Measurements from ENCODE around the gene ALPI.
"Not testable (repeated sequence)": the region's sequence is repeated elsewhere in the genome, so short reads cannot be mapped to it uniquely, and the experiment has no call there.

ALPI gene

DNA sequence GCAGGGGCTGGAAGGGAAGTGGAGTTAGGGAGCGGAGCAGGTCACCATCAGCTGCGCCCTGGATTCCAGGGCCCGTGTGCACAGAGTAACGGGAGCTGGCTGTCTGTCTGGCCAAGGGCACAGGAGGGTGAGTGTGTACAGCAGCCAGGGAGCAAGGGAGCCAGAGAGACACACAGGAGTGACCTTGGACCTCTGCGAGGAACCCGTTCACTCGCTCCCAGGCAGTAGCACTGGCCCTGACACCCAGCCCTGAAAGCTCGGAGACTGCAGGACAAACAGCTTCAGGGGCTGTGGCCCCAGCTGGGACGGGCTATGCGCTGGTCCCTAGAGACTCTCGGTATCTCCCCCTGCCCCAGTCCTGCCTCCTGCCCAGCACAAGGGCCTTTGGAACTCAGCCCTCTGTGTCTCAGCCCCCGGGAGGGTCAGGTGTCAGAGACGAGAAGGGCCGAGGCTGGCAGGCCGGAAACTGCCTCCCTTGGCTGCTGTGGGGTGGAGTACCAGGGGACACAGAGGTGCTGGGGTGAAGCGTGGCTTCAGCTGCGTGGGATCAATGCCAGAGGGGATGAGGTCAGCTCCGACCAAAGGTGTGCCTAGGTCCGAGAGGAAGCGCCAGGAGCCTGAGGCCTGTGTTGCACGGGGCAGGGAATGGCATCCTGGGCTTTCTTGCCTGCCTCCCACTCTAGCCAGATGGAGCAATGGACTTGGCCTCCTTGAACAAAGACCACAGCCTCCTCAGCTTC, 12.1 kb upstream of the ALPI start:
- H3K27ac ChIP-seq (ENCODE audit: low read depth, low read length, severe bottlenecking); H3K4me1 ChIP-seq (ENCODE audit: control insufficient read depth, insufficient read depth, low read length, poor library complexity, severe bottlenecking); H3K4me3 ChIP-seq (ENCODE audit: extremely low read depth, insufficient read depth, low read length, poor library complexity, severe bottlenecking); H3K9me3 ChIP-seq (ENCODE audit: control insufficient read depth, low read length); H3K36me3 ChIP-seq (ENCODE audit: control insufficient read depth, insufficient read depth, low read length): not testable (repeated sequence)
- WGBS, 2 experiments (ENCODE audit: insufficient coverage in 2 of 2), result 86 to 92% methylated on average over 7 to 8 of the region's 21 CpGs

DNA sequence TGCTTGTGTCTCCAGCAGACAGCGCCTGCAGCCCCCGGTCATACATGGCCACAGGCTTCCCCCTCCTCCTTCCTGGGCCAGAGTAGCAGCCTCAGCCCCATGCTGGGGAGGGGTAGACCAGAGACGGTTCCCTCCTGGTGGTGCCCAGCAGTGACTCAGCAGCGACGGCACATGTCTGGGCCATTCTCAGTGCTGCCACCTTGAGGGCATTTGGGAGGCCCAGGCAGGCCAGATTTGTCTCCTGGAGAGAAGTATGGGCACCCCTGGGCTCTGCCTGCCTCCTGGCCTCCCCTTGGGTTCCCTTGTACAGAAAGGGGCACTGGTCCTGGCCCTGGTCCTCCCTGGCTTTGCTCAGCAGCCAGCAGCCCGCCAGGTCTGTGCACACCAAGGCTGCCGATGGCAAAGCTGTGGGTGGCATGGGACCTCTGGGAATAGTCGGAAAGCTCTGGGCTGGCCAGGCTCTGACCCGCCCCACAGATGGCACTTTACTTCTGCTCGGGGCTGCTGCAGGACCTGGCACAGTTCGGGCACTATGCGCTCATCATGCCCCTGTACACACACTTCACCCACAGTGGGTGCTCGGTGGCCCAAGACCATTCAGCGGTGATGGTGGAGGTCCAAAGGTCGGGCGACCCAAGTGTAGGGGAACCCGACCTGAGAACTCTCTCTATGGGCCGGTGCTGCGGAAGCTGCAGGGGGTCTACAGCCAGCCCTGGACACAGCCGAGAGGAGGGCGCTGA, 11.4 kb upstream of the ALPI start:
- no peaks in the 10 kb centered on the region for H3K36me3 ChIP-seq (ENCODE audit: control insufficient read depth, insufficient read depth, low read length)
- H3K27ac ChIP-seq (ENCODE audit: low read depth, low read length, severe bottlenecking), result no peak overlapping the region
- WGBS, 2 experiments (ENCODE audit: insufficient coverage in 2 of 2), result 77 to 82% methylated on average over 11 to 21 of the region's 21 CpGs
- H3K4me3 ChIP-seq (ENCODE audit: extremely low read depth, insufficient read depth, low read length, poor library complexity, severe bottlenecking), result no peak overlapping the region
- H3K9me3 ChIP-seq (ENCODE audit: control insufficient read depth, low read length), result no peaks in the 10 kb centered on the region
- H3K4me1 ChIP-seq (ENCODE audit: control insufficient read depth, insufficient read depth, low read length, poor library complexity, severe bottlenecking), result peaks cover 6% of the 10 kb centered on the region

DNA sequence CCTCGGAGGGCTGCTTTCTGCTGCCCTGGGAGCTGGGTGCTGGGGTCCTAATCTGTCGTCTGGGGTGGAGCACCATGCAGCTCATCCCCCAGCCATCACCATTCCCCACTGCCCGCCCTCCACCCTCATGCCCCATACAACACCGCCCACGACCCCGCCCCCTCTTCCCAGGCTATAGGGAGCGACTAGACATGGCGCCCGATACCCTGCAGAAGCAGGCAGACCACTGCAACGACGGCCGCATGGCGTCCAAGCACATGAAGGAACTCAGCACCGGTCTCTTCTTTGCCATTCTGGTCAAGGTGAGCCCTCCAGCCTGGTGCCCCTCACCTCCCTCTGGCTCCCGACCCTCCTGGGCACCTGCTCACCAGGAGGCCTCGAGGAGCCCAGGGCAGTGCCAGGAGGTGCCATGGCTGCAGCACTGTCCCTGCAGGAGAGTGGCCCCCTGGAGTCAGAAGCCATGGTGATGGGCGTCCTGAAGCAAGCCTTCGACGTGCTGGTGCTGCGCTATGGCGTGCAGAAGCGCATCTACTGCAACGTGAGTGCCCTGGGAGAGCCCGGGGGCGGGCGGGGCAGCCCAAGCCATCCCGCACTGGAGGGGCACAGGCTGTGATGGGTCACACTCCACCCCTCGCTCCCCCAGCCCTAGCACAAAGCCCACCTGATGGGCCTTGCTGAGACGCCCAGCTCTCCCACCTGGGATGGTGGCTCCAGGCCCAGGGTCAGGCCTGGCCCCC, 10.6 kb upstream of the ALPI start:
- not testable (repeated sequence) for H3K9me3 ChIP-seq (ENCODE audit: control insufficient read depth, low read length); H3K4me3 ChIP-seq (ENCODE audit: extremely low read depth, insufficient read depth, low read length, poor library complexity, severe bottlenecking); H3K4me1 ChIP-seq (ENCODE audit: control insufficient read depth, insufficient read depth, low read length, poor library complexity, severe bottlenecking); H3K36me3 ChIP-seq (ENCODE audit: control insufficient read depth, insufficient read depth, low read length); H3K27ac ChIP-seq (ENCODE audit: low read depth, low read length, severe bottlenecking)
- WGBS, 2 experiments (ENCODE audit: insufficient coverage in 2 of 2), result 79 to 84% methylated on average over 8 to 12 of the region's 29 CpGs

DNA sequence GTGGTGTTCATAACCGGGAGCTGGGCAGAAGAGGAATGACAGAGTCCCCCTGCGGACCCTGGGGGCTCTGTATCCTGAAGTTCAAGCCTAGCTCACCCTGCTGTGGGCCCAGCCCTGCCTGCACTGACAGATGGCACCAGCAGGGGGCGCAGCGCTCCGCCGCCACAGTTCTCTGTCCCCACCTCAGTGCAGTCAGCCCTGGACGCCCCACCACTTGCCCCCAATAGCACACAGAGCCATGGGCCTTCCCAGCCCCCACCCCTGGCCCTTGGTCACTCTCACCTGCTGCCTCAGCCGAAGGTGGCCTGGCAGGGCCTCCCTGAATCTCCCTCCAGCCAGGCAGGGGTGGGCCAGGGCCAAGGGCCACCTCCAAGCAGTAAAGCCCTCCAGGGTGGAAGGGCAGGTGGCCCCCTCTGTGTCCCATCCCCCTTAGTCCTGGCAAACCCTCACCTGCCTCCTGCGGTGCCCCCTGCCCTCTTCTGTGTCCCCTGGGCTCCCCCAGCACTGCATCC, 9.6 kb upstream of the ALPI start:
- not testable (repeated sequence) for H3K4me3 ChIP-seq (ENCODE audit: extremely low read depth, insufficient read depth, low read length, poor library complexity, severe bottlenecking); H3K4me1 ChIP-seq (ENCODE audit: control insufficient read depth, insufficient read depth, low read length, poor library complexity, severe bottlenecking); H3K9me3 ChIP-seq (ENCODE audit: control insufficient read depth, low read length); H3K27ac ChIP-seq (ENCODE audit: low read depth, low read length, severe bottlenecking); H3K36me3 ChIP-seq (ENCODE audit: control insufficient read depth, insufficient read depth, low read length)
- WGBS, 2 experiments (ENCODE audit: insufficient coverage in 2 of 2), result 20 to 43% methylated on average over 1 to 5 of the region's 9 CpGs

DNA sequence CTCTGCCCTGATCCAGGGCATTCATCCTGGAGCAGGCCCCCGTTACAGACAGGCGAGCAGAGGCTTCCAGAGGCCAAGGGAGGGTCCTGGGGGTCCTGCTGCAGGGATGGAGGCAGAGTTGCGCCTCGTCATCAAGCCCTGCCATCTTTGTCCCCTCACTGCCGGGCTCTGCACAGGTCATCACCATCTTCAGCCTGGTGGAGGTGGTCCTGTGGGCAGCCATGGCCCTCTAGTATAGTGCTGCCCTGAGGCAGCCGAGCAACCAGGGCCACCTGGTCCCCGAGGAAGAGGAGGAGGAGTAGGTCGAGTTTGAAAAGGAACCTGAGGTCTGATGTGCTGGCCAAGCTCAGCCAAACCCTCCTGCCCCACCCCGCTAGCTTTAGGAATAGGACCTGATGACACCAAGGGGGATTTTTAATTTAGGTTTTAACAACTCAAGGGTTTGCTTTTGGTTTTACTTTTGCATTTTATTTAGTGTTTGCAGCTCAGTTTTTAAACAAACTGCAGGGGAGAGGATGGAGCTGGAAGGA, 8.8 kb upstream of the ALPI start:
- H3K27ac ChIP-seq (ENCODE audit: low read depth, low read length, severe bottlenecking), result no peak overlapping the region
- H3K4me3 ChIP-seq (ENCODE audit: extremely low read depth, insufficient read depth, low read length, poor library complexity, severe bottlenecking), result no peak overlapping the region
- WGBS, 2 experiments (ENCODE audit: insufficient coverage in 2 of 2), result 92 to 100% methylated on average over 2 to 5 of the region's 9 CpGs
- H3K4me1 ChIP-seq (ENCODE audit: control insufficient read depth, insufficient read depth, low read length, poor library complexity, severe bottlenecking), result peaks cover 6% of the 10 kb centered on the region
- no peaks in the 10 kb centered on the region for H3K36me3 ChIP-seq (ENCODE audit: control insufficient read depth, insufficient read depth, low read length)
- no peaks in the 10 kb centered on the region for H3K9me3 ChIP-seq (ENCODE audit: control insufficient read depth, low read length)

DNA sequence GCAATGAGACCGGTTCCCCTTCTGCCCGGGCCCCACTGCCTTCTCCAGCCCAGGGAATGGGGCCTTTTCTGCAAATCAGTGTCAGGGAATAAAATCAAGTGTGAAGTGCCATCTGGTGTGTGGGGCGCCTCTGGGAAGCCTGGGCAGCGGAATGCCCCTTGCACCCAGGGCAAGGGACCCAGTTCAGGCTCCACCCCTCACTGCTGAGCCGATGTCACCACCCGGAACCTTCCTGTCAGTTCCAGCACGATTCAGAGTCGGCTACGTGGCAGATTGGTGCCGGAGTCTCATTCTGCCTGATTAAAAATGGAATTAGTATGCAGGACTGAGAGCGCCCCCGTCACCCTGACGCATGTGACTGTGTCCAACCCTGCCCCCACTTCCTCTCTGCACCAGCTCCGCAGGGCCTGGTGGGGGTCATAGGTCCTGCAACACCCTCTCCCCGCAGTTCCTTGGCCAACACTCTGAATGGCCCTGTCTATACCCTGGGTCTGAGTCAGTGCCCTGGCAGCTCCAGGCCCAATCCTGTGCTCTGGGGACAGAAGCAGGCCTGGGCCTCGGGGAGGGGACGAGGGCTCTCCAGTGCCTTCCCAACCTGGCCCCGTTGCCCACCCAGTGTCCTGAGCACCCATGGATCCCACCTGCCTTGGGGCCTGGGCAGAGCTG, 8.2 kb upstream of the ALPI start:
- H3K4me3 ChIP-seq (ENCODE audit: extremely low read depth, insufficient read depth, low read length, poor library complexity, severe bottlenecking), result no peak overlapping the region
- H3K36me3 ChIP-seq (ENCODE audit: control insufficient read depth, insufficient read depth, low read length), result no peaks in the 10 kb centered on the region
- 85 to 91% methylated on average over 14 to 17 of the region's 18 CpGs for WGBS, 2 experiments (ENCODE audit: insufficient coverage in 2 of 2)
- H3K9me3 ChIP-seq (ENCODE audit: control insufficient read depth, low read length), result no peaks in the 10 kb centered on the region
- H3K27ac ChIP-seq (ENCODE audit: low read depth, low read length, severe bottlenecking), result no peak overlapping the region
- peaks cover 6% of the 10 kb centered on the region for H3K4me1 ChIP-seq (ENCODE audit: control insufficient read depth, insufficient read depth, low read length, poor library complexity, severe bottlenecking)

DNA sequence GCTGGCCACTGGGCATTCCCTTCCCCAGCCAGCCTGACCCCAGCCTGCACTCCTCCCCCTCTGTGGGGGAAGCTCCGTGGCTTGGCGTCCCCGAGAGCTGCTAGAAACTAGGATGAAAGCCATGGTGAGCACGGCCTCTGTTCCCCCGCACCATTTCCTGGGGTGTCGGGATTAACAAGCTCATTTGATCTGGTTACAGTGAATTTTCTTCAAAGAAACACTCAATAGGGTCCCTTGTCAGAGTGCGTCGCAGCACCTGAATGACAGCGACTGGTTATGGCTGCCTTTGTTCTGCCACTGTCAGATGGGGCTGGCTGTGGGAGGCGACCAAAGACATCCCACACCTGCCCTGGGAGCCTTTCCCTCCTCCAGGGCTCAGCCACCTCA, 7.7 kb upstream of the ALPI start:
- Histone ChIP-seq H3K9me3 (ENCODE audit: control insufficient read depth, low read length) (no peaks in the 10 kb centered on the region), H3K4me1 (ENCODE audit: control insufficient read depth, insufficient read depth, low read length, poor library complexity, severe bottlenecking) (peaks cover 6% of the 10 kb centered on the region), H3K36me3 (ENCODE audit: control insufficient read depth, insufficient read depth, low read length) (no peaks in the 10 kb centered on the region), H3K4me3 (ENCODE audit: extremely low read depth, insufficient read depth, low read length, poor library complexity, severe bottlenecking) (no peak overlapping the region), H3K27ac (ENCODE audit: low read depth, low read length, severe bottlenecking) (no peak overlapping the region)
- WGBS, 2 experiments (ENCODE audit: insufficient coverage in 2 of 2), result 66 to 69% methylated on average over 5 to 7 of the region's 10 CpGs

DNA sequence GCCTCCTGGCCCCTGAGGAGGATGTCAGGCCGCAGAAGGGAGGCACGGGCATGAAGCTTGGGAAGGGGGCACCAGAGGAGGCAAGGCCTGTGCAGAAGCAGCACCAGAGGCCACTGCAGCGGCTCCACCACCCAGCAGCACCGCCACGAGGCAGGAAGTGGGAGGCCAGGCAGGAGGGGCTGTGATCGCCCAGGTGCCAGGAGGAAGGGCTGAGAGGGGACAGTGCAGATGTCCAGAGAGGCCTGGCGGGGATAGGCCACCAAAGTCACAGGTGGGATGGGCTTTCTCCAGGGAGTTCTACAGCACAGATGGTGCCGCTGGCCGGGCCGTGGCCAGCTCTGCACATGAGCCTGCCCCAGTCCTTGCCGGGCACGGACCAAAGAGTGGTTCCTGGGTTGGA, 6.0 kb upstream of the ALPI start:
- Histone ChIP-seq H3K36me3 (ENCODE audit: control insufficient read depth, insufficient read depth, low read length) (no peaks in the 10 kb centered on the region), H3K4me3 (ENCODE audit: extremely low read depth, insufficient read depth, low read length, poor library complexity, severe bottlenecking) (no peak overlapping the region), H3K27ac (ENCODE audit: low read depth, low read length, severe bottlenecking) (no peak overlapping the region), H3K9me3 (ENCODE audit: control insufficient read depth, low read length) (no peaks in the 10 kb centered on the region), H3K4me1 (ENCODE audit: control insufficient read depth, insufficient read depth, low read length, poor library complexity, severe bottlenecking) (peaks cover 6% of the 10 kb centered on the region)
- 73 to 75% methylated on average over 6 to 12 of the region's 12 CpGs for WGBS, 2 experiments (ENCODE audit: insufficient coverage in 2 of 2)

DNA sequence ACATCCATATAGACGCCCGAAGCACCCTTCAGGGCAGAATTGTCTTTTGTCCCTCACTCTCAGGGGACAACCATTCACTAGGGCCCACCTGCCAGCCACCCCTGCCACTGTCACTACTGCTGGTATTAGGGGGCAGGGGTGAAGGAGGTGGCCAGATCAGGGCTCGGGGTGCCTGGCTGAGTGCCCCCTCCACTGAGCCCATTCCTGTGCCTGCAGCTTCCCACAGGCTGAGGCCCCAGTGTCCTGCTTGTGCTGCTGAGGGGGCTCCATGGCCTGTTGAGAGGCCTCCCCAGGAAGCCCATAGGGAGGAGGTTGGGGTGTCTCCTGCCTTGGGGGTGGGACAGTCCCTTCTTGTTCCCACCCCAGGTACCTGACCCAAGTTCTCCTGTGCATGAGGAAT, 4.3 kb upstream of the ALPI start:
- WGBS, 2 experiments (ENCODE audit: insufficient coverage in 2 of 2), result 80 to 100% methylated on average over 1 to 3 of the region's 3 CpGs
- not testable (repeated sequence) for H3K4me3 ChIP-seq (ENCODE audit: extremely low read depth, insufficient read depth, low read length, poor library complexity, severe bottlenecking); H3K9me3 ChIP-seq (ENCODE audit: control insufficient read depth, low read length); H3K36me3 ChIP-seq (ENCODE audit: control insufficient read depth, insufficient read depth, low read length); H3K4me1 ChIP-seq (ENCODE audit: control insufficient read depth, insufficient read depth, low read length, poor library complexity, severe bottlenecking); H3K27ac ChIP-seq (ENCODE audit: low read depth, low read length, severe bottlenecking)

DNA sequence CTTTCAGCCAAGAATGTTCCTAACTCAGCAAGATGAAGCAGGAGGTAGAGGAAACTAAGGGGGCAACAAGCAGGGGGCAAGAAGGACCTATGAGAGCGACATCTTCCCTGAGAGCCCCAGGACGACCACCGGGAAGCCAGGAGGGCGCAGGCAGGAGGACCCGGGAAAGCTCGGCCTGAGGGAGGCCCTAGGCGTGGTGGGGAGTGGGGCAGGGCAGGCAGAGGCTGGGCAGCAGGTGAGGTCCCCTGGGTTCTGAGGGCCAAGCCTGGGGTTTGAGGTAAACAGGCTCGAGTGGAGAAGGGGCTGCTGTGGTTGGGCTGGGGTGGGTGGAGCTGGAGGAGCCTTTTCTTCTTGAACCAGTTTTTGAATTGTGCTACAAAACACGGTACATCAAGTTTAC, 1.3 kb upstream of the ALPI start:
- Histone ChIP-seq H3K4me1 (ENCODE audit: control insufficient read depth, insufficient read depth, low read length, poor library complexity, severe bottlenecking) (no peaks in the 10 kb centered on the region), H3K9me3 (ENCODE audit: control insufficient read depth, low read length) (no peaks in the 10 kb centered on the region), H3K4me3 (ENCODE audit: extremely low read depth, insufficient read depth, low read length, poor library complexity, severe bottlenecking) (no peak overlapping the region), H3K27ac (ENCODE audit: low read depth, low read length, severe bottlenecking) (no peak overlapping the region), H3K36me3 (ENCODE audit: control insufficient read depth, insufficient read depth, low read length) (no peaks in the 10 kb centered on the region)
- WGBS, 2 experiments (ENCODE audit: insufficient coverage in 2 of 2), result 85 to 90% methylated on average over 7 to 9 of the region's 9 CpGs

Data from mesodermal cell (in vitro differentiated cells).